Amniotic epithelial cell (primary cell): ENCODE results near the gene HTR3B.
"Not testable (repeated sequence)": the region's sequence is repeated elsewhere in the genome, so short reads cannot be mapped to it uniquely, and the experiment has no call there.

ENCODE experiments used
- DNase-seq: peaks from one replicate; pipeline ENCODE4 v3.0.0-alpha.2; 2010; ENCODE audit warnings: low read depth

Gene HTR3B

DNA sequence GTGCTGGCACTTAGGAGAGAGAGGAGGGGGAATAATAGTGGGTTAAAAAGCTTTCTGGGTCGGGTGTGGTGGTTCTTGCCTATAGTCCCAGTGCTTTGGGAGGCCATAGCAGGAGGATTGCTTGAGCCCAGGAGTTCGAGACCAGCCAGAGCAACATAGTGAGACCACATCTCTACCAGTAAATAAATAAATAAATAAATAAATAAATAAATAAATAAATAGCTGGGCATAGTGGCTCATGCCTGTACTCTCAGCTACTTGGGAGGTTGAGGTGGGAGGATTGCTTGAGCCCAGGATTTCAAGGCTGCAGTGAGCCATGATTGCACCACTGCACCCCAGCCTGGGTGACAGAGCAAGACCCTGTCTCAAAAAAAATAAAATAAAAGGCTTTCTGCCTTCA lies 41.6 kb downstream of the HTR3B start:
- DNase-seq, result not testable (repeated sequence)

DNA sequence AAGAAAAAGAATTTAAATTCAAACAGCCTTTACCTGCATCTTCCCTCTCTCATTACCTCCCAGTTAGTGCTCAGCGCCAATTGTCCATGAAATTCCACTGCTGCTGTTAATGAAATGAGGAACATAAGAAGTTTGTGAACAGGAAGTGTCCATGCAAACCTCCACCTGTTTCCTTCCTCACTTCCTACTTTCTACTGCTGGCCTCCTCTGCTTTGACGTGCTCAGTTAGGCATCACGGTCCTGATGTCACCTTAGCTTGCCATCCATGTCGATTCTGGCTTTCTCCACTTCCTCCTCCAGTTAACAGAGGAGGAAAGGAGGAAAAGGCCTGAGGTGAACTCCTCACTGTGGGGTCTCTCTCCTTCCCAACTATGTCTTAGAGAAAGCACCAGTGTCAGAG lies 43.4 kb downstream of the HTR3B start:
- no peak for DNase-seq

DNA sequence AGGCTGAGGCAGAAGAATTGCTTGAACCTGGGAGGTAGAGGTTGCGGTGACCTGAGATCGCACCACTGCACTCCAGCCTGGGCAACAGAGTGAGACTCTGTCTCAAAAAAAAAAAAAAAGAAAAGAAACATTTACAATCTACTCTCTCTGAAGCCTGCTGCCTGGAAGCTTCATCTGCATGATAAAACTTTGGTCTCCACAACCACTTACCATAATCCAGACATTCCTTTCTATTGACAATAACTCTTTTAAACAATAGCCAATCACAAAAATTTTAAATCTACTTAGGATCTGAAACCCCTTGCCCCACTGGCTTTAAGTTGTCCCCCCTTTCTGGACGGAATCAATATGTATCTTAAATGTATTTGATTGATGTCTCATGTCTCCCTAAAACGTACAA lies 45.3 kb downstream of the HTR3B start:
- no peak for DNase-seq

- DNase-seq, result no peak
Observed at GRCh38 chr11:113951537-113951936, 46.9 kb downstream of the HTR3B start.

DNA sequence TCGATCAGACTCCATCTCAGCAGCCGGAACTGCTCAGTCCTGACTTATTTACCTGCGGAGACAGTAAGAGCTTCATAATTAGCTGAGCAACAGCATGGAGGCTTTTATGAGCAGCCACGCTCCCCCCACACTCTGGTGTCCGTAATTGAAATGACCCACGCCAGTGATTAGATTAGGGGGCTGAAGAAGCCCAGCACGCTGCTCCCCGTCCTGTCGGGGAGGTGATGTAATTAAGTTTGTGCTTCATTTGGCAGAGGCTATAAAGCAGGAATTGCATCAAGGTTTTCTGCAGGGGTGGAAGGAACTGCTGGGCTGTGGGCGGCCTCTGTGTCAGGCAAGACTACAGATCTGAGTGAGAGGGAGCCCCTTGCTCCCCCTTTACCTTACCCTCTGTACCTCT lies 47.5 kb downstream of the HTR3B start:
- DNase-seq, result no peak

DNA sequence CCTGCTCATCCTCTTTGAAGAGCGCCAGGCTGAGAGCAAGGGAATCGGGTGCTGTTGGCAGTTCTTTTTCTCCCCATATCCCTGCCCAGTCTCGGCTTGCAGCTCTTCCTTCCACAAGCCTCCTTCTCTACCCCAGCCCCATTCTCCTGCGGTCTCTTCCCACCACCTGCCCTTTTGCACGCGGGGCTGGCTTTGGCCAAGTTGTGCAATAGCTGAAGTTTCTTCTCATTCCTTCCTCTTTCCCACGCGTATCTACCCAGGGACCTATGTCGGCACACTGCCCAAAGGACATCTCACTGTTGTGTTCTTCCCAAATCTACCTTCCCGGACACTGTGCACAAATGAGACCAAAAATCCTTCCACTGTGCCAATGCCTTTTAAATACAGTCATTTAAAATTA lies 48.0 kb downstream of the HTR3B start:
- DNase-seq, result no peak

- no peak for DNase-seq
Observed at GRCh38 chr11:113954235-113954634, 49.6 kb downstream of the HTR3B start.

DNA sequence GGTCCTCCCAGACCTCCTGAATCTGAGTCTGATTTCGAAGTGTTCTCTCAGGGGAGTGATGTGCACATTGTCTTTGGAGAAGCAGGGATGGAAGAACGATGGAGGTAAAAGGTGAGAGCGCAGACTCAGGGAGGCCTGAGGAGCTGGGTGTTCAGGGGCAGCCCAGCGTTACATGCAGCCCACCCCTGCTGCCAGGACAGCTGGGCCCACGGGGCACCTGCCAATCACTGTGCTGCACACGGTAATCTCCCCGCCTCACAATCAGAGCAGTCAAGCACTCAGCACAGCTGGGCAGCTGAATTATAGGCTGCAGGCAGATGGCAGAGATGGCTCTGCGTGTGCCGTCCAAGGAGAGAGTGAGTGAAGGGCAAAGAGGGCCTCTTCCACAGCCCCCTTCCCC lies 52.4 kb downstream of the HTR3B start:
- DNase-seq, result no peak

- DNase-seq, result no peak
Observed at GRCh38 chr11:113960702-113961330, 56.2 kb downstream of the HTR3B start.

GRCh38 chr11:113967361-113967760 lies 62.8 kb downstream of the HTR3B start:
- DNase-seq, result no peak

- DNase-seq, result no peak
Observed at GRCh38 chr11:113971506-113972195, 67.1 kb downstream of the HTR3B start.

- peak; percentile 13 for DNase-seq
Observed at GRCh38 chr11:113974741-113975470, 70.3 kb downstream of the HTR3B start, which contains the start of gene HTR3A. HTR3A (plus strand) TSS chr11:113975108; CDS start chr11:113975326, 218 bp downstream.

DNA sequence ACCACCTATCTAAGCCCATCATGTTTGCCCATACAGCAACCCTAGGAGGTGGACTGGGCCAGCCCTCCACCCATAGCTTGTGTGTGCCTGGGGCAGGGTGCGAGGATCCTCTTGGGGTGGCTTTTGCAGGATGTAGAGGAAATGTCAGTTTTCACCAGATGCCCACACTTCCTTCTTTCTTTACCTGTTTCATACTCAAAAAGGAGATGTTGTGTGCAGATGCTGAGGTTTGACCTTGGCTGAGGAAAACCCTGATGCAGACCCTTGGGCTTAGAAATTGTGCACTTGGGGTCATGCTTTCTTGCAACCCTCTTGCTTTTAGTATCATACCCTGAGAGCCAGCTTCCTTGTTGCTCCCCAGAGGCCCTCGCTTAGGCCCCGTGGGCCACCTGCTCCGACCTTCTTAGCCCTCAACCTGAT lies 72.5 kb downstream of the HTR3B start:
- no peak for DNase-seq

- DNase-seq, result no peak
Observed at GRCh38 chr11:113977701-113978100, 73.1 kb downstream of the HTR3B start.

DNA sequence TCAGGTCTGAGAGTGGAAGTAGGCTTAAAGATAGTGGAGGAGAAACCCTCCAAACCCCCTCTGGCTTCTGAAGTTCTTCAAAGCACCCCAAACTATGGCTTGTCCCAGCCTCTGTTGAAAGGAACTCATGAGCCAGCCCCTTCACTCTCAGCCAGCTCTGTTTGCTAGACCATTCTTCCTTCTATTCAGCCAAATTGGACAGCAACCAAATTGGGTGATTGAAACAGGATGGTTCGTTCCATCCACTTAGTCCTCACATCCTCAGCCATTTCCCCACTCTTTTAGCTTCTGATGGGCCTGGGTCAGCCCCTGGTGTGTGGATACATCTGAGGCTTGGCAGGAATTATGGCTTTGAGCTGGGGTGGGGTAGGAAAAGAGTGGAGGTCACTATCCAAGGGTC lies 74.8 kb downstream of the HTR3B start:
- DNase-seq, result no peak

DNA sequence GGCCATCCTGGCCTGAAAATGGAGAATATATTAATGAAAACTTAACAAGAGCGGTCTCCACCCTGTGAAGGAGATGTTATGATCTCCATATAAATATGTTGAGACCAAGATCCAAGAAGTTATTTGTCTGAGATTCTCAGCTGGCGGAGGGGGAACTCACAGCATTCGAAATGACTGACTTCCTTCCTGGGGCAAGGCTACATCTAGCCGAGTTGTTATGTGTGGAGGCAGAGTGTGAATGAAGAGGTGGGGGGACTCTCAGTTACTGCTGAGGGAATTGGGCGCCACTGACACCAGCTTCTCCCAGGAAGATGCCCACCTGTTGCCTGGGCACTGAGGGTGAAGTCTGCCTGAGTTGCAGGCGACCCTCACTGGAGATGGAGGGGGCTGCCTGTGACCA lies 76.2 kb downstream of the HTR3B start:
- no peak for DNase-seq

GRCh38 chr11:113982306-113982705 lies 77.7 kb downstream of the HTR3B start:
- no peak for DNase-seq

DNA sequence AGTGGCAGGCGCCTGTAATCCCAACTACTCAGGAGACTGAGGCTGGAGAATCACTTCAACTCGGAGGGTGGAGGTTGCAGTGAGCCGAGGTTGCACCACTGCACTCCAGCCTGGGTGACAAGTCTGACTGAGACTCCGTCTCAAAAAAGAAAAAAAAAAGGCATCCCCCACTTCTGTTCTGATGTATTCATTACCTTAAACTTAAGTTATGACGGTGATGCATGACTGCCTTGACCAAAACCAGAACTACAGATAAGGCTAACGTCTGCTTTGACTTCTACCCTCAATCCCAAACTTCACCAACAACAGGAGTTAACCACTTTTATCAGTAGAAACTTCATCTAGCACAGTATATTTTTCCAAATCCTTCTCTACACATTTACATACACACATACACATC lies 80.2 kb downstream of the HTR3B start:
- no peak for DNase-seq

- no peak for DNase-seq
Observed at GRCh38 chr11:113985906-113986305, 81.3 kb downstream of the HTR3B start.

DNA sequence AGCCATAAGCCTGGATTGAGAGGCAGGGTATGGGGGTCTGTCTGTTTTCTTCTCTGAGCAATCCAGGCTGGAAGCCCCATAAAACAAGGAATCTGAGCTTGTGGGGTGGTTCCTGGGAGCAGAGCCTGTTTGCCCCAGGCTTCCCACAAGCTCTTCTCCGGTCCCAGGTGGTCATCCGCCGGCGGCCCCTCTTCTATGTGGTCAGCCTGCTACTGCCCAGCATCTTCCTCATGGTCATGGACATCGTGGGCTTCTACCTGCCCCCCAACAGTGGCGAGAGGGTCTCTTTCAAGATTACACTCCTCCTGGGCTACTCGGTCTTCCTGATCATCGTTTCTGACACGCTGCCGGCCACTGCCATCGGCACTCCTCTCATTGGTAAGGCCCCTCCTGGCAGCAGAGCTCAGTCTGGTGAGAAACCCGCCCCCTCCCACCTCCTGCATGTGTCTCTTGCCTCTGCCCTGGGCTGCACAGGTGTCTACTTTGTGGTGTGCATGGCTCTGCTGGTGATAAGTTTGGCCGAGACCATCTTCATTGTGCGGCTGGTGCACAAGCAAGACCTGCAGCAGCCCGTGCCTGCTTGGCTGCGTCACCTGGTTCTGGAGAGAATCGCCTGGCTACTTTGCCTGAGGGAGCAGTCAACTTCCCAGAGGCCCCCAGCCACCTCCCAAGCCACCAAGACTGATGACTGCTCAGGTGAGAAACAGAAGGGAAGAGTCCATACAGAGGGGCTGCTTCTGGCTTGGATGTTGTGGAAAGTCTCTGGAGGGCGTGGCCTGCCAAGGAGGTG lies 82.0 kb downstream of the HTR3B start:
- DNase-seq, result no peak

- no peak for DNase-seq
Observed at GRCh38 chr11:113989381-113989780, 84.8 kb downstream of the HTR3B start.

GRCh38 chr11:113989916-113990315 lies 85.3 kb downstream of the HTR3B start:
- no peak for DNase-seq
